Tibial nerve (tissue), 4 donors: ENCODE measurements around the gene SIT1.
"Not testable (repeated sequence)": the region's sequence is repeated elsewhere in the genome, so short reads cannot be mapped to it uniquely, and the experiment has no call there.

Experiments used
- EP300 ChIP-seq, 2 donors: sonication (generic); formaldehyde crosslinking; IDR thresholded peaks; one replicate each; pipeline ENCODE4 v1.6.1; 2017; ENCODE audit warnings: antibody characterized with exemption in 2 of 2, mild to moderate bottlenecking in 1 of 2
- POLR2A ChIP-seq, 2 donors: fragments of 450-650 bp; IDR thresholded peaks; one replicate each; pipeline ENCODE4 v1.6.1; 2017; ENCODE audit warnings: antibody characterized with exemption in 2 of 2, mild to moderate bottlenecking in 2 of 2, moderate library complexity in 2 of 2
- TF ChIP-seq, protein P1 (sequence below), 5 experiments: fragments of 200-600 bp in 3 of 5; fragments of 450-650 bp in 2 of 5; sonication (generic) in 3 of 5; IDR thresholded peaks; one replicate each; pipeline ENCODE4 v1.5.1; 2016 to 2019; ENCODE audit warnings: antibody characterized with exemption in 5 of 5, mild to moderate bottlenecking in 3 of 5, moderate library complexity in 2 of 5

- TF ChIP-seq, protein P1, sequence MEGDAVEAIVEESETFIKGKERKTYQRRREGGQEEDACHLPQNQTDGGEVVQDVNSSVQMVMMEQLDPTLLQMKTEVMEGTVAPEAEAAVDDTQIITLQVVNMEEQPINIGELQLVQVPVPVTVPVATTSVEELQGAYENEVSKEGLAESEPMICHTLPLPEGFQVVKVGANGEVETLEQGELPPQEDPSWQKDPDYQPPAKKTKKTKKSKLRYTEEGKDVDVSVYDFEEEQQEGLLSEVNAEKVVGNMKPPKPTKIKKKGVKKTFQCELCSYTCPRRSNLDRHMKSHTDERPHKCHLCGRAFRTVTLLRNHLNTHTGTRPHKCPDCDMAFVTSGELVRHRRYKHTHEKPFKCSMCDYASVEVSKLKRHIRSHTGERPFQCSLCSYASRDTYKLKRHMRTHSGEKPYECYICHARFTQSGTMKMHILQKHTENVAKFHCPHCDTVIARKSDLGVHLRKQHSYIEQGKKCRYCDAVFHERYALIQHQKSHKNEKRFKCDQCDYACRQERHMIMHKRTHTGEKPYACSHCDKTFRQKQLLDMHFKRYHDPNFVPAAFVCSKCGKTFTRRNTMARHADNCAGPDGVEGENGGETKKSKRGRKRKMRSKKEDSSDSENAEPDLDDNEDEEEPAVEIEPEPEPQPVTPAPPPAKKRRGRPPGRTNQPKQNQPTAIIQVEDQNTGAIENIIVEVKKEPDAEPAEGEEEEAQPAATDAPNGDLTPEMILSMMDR (IDR thresholded peaks at IDR 0.05) = not testable (repeated sequence)
- not testable (repeated sequence) for TF ChIP-seq POLR2A, EP300 (IDR thresholded peaks at IDR 0.05)
Measured at GRCh38 chr9:35639225-35639624, 11.5 kb downstream of the SIT1 start.
